Neural cell (in vitro differentiated cells): Measurements from ENCODE around the gene CIBAR2.

Source experiments
- CTCF ChIP-seq: fragments of 450-650 bp; IDR thresholded peaks from 2 replicates; pipeline ENCODE4 v1.5.1; 2014; ENCODE audit warnings: antibody characterized with exemption, mild to moderate bottlenecking, moderate library complexity; ENCODE audit not compliant: poor library complexity, severe bottlenecking
- EP300 ChIP-seq: fragments of 450-650 bp; conservative IDR thresholded peaks from 2 replicates; pipeline ENCODE4 v1.6.1; 2014; ENCODE audit warnings: antibody characterized with exemption, mild to moderate bottlenecking, moderate library complexity; ENCODE audit not compliant: poor library complexity, severe bottlenecking
- EZH2 ChIP-seq: fragments of 200-600, 300-800 bp; shearing (Covaris generic), sonication (generic); IDR thresholded peaks from 2 replicates; pipeline ENCODE4 v1.6.1; 2014; ENCODE audit warnings: antibody characterized with exemption, low read length, borderline replicate concordance, mild to moderate bottlenecking; ENCODE audit not compliant: insufficient read depth, poor library complexity, severe bottlenecking
- MXI1 ChIP-seq: fragments of 450-650 bp; conservative IDR thresholded peaks from 2 replicates; pipeline ENCODE4 v1.6.1; 2014; ENCODE audit warnings: antibody characterized with exemption, mild to moderate bottlenecking; ENCODE audit not compliant: poor library complexity, severe bottlenecking
- POLR2AphosphoS5 ChIP-seq: IDR thresholded peaks from 2 replicates; pipeline ENCODE4 v1.6.1; 2012
- RAD21 ChIP-seq: fragments of 450-650 bp; conservative IDR thresholded peaks from 2 replicates; pipeline ENCODE4 v1.6.1; 2014; ENCODE audit warnings: antibody characterized with exemption, mild to moderate bottlenecking, moderate library complexity
- REST ChIP-seq: IDR thresholded peaks from 2 replicates; pipeline ENCODE4 v1.6.1; 2012; ENCODE audit warnings: borderline replicate concordance
- SMC3 ChIP-seq: fragments of 450-650 bp; conservative IDR thresholded peaks from 2 replicates; pipeline ENCODE4 v1.6.1; 2014; ENCODE audit warnings: antibody characterized with exemption, mild to moderate bottlenecking, moderate library complexity; ENCODE audit not compliant: poor library complexity

GRCh38 chr16:85104821-85105391, 7.4 kb downstream of the CIBAR2 start:
- no peak for TF ChIP-seq EZH2
- TF ChIP-seq POLR2AphosphoS5: no peak
- no peak for TF ChIP-seq CTCF
- TF ChIP-seq SMC3: no peak
- TF ChIP-seq MXI1: no peak
- no peak for TF ChIP-seq REST
- TF ChIP-seq RAD21: no peak
- TF ChIP-seq EP300: no peak
